SK-N-SH (cell line): Measurements from ENCODE around the gene CHI3L2.

ENCODE experiments used
- CTCF ChIP-seq: fragments of 200-600 bp; sonication (generic); IDR thresholded peaks from 2 replicates; pipeline ENCODE4 v1.6.1; 2017; ENCODE audit warnings: antibody characterized with exemption, mild to moderate bottlenecking, moderate library complexity
- EP300 ChIP-seq, 2 experiments: IDR thresholded peaks; 2 replicates each; pipeline versions ENCODE4 v1.4.0 to v1.6.1; 2012; ENCODE audit warnings: borderline replicate concordance in 1 of 2, low read depth in 1 of 2, low read length in 1 of 2
- GABPA ChIP-seq: IDR thresholded peaks from 2 replicates; pipeline ENCODE4 v1.4.0; 2012; ENCODE audit warnings: low read depth, mild to moderate bottlenecking
- IRF3 ChIP-seq: fragments of 150-350 bp; IDR thresholded peaks from 2 replicates; pipeline ENCODE4 v1.6.1; 2016; ENCODE audit warnings: mild to moderate bottlenecking, low read depth, low read length
- JUND ChIP-seq: IDR thresholded peaks from 2 replicates; pipeline ENCODE4 v1.4.0; 2012
- MAX ChIP-seq: IDR thresholded peaks from 2 replicates; pipeline ENCODE4 v1.4.0; 2012; ENCODE audit warnings: low read depth
- MXI1 ChIP-seq: IDR thresholded peaks from 2 replicates; pipeline ENCODE4 v1.6.1; 2012; ENCODE audit warnings: mild to moderate bottlenecking, low read depth, low read length, improper control_type of control experiment
- POLR2AphosphoS5 ChIP-seq: IDR thresholded peaks from 2 replicates; pipeline ENCODE4 v1.6.1; 2012; ENCODE audit warnings: low read depth, low read length
- RCOR1 ChIP-seq: fragments of 150-350 bp; IDR thresholded peaks from 2 replicates; pipeline ENCODE4 v1.6.1; 2017; ENCODE audit warnings: antibody characterized with exemption, low read length
- TCF12 ChIP-seq: IDR thresholded peaks from 2 replicates; pipeline ENCODE4 v1.4.0; 2012
- USF2 ChIP-seq: fragments of 150-350 bp; IDR thresholded peaks from 2 replicates; pipeline ENCODE4 v1.6.1; 2017; ENCODE audit warnings: antibody characterized with exemption, low read length, low read depth, borderline replicate concordance
- ZBTB33 ChIP-seq: IDR thresholded peaks from 2 replicates; pipeline ENCODE4 v1.4.0; 2012; ENCODE audit warnings: low read depth, borderline replicate concordance

- TF ChIP-seq GABPA (no peak), CTCF (no peak), JUND (no peak), TCF12 (no peak), MAX (no peak), IRF3 (no peak), EP300 (IDR thresholded peaks at IDR 0.05; ENCODE audit: borderline replicate concordance in 1 of 2, low read depth in 1 of 2, low read length in 1 of 2) (no peak), POLR2AphosphoS5 (no peak), ZBTB33 (no peak), USF2 (no peak), MXI1 (no peak), RCOR1 (no peak)
These were observed 24.5 kb upstream of the CHI3L2 start for GRCh38 chr1:111202707-111203623.
